GM18858 (cell line): ENCODE measurements around the gene ASCL5.
A peak's percentile ranks its signal among the peaks of the same experiment; 100 is the strongest.
"Not testable (repeated sequence)": the region's sequence is repeated elsewhere in the genome, so short reads cannot be mapped to it uniquely, and the experiment has no call there.

Experiments used
- ATAC-seq: cut with Tn5 transposase; IDR thresholded peaks from one replicate; pipeline ENCODE4 v1.9.1; 2021; ENCODE audit not compliant: unreplicated experiment

Gene ASCL5

GRCh38 chr1:201126832-201127754 lies at the start of gene ASCL5:
TSS of gene ASCL5 (minus strand) at chr1:201127184. CDS start at chr1:201115372, 11,812 bp downstream.
- ATAC-seq = no peak

DNA sequence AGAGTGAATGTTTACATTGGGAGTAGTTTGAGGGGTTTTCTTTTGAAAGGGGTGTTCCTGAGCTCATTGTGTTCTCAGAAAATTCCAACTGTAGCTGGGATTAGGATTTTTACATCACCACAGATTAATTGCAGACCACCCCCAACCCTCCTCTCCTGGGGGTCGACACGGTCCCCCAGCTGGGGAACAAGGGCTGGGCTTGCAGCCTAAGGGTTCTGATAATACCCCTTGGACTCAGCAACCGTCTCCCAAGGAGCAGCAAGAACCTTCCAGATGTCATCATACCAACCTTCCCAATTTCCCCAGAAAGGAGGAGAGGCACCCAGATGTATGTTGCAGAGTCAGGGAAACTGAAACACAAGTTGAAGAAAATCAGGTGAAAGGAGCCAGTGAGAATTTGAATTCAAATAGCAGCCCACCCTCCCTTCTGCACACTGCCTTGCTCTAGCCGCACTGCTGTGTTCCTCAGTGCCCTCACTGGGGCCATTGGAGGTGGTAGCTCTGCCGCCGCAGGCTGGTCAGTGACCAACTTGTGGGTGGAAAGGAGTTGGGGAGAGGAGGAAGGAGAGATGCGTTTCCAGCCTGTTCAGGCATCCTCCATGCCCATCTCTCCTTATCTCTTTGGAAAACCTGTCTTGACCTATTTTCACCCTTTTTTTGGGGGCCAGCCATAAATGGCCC lies 49.0 kb upstream of the ASCL5 start:
- no peak for ATAC-seq

DNA sequence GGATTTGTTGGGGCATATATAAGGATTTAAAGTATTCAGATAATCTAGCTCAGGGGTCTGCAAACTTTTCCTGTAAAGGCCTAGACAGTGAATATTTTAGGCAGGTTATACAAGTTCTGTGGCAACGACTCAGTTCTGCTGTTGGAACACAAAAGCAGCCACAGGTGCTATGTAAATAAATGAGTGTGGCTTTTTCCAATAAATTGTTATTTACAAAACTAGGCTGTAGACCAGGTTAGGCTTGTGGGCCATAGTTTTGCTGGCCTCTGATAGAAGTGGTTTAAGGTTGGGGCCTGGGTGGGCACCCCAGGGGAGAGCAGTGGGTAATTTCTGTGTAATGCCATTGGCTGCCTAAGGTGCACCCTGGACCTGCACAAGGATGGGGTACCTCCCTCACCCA lies 46.8 kb upstream of the ASCL5 start:
- ATAC-seq = no peak

DNA sequence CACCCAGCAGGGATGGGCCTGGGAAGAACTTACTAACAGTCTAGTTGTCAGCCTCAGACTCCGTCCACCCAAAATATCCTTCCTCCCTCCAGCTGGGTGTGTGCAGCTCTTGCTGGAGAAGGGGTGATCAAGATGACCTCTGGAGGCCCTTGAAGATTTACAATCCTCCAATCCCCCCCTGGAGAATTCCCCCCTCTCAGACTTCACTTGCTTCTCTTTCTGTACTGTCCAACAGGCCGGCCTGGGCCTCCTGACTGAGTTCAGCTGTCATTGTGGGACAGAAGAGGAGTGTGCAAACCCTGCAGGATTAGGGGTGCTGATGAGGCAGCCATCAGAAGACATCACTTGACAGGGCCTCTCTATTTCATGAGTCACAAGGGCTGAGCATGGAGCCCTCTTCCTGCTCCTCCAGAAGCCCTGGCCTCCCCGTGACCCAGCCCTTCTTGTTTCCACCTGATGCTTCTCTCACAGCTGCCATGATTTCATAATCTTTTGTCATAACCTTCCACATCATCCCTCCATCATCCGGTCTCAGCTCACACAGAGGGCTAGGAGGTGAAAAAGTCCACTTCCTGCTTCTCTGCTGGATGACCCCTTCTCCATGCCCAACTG lies 46.1 kb upstream of the ASCL5 start:
- no peak for ATAC-seq

DNA sequence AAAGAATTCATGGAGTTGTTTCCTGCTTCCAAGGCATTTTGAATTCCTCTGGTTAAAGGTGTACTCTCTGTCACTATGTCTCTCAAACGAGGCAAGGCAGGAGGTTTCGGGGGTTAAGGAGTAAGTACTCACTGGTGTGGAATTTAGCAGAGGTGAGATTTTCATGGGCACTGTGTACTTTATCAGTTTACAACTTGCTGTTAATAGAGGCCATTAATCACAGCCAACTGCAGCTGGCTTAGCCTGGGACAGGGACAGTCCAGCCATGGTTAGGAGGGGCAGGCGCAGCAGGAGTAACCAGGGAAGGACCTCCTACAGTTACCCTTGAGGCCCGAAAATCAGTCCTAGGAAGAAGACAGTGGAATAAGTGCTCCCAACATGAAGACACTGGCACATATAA lies 45.3 kb upstream of the ASCL5 start:
- no peak for ATAC-seq

DNA sequence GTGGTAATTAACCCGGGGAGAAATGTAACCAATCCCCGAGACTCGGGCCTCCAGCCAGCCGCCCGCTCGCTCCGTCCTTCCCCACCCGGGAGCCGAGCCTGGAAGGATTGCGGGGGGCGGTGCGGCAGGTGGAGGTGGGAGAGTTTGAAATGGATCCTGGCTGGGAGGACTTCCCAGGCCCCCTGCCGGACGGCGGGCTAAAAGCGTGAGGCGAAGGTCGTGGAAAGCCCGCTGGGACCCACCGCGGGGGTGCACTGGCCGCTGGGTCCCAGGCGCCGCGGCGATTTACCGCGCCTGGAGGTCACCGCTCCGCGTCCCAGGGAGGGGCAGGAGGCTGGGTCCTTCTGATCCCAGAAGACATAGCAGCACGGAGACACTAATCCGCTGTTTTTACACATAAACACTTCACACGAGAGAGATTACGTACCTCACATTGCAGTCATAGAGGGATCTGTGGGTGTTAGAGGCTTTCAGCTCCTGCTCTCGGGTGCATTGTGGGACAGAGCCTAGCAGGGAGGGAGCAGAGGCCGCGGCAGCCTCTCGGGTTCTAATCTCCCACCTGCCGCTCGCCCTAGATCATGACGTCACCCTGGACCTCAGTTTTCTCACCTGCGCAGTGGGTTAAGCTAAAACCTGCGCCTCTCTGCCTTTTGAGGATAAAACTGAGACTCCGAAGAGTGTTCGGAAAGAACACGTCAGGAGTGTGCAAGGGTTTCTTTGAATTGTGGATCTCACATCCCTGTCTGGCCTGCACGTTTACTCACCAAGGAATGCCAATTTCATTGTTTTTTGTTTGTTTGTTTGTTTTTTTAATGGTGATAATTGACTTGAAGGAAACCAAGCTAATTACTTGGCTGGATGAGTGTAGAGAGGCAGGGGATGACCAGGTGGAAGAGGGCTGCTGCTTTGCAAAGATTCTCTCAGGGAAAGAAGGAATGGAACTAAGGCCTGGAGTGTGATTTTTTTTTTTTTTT lies 44.4 kb upstream of the ASCL5 start:
- peak; percentile 35 for ATAC-seq

- ATAC-seq = peak; percentile 76
Observed at GRCh38 chr1:201170533-201171062, 43.6 kb upstream of the ASCL5 start.

GRCh38 chr1:201169971-201170532 lies 43.1 kb upstream of the ASCL5 start:
- ATAC-seq = no peak

DNA sequence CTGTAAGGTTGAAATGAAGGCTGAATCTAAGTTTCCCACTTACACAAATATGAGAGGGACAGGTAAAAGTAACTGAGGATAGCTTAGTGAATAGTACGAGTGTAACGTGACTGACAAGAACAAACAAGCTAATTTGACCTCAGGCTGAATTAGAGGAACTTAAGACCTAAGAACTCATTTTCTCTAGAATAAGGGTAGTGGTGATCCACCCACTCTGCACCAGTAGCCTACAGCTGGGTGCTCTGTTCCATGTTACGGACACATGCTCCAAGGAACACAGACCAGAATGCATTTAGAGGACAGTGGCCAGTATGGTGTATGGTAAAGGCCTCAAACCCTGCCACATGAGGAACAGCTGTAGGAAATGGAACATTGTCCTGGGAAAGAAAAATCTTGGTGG lies 42.2 kb upstream of the ASCL5 start:
- no peak for ATAC-seq

DNA sequence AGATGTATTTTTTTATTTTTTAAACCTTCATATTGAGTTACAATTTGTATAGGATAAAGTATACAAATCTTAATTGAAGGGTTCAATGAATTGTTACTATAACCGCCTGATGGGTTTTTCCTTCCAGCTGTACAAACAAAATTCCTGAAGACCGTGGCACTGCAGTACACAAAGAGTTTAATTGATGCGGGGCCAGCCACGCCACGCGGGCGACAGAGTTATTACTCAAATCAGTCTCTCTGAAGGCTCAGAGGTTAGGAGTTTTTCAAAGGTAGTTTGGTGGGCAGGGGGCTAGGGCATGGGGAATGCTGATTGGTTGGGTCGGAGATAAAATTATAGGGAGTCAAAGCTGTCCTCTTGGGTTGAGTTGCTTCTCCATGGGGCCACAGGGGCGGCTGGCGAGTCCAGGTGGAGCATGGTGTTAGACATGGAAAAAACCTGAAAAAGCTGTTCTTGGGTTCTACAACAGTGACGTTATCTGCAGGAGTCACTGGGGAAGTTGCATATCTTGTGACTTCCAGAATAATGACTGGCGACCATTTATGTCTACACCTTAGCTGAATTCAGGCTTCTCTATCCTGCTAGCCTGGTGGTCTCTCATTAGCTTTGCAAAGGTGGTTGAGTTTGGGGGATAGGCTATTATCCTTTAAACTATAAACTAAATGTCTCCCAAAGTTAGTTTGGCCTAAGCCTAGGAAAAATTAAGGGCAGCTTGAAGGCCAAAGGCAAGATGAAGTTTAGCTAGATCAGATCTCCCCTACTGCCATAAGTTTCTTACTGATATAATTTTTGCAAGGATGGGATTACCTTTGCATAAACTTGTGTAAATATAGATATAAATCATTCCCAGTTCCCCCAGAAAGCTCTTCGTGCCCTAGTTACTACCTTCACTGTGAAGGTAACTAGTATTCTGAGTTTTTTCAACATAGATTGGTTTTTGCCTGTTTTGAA lies 40.3 kb upstream of the ASCL5 start:
- ATAC-seq = no peak

GRCh38 chr1:201164645-201165044 lies 37.7 kb upstream of the ASCL5 start:
- ATAC-seq = no peak

DNA sequence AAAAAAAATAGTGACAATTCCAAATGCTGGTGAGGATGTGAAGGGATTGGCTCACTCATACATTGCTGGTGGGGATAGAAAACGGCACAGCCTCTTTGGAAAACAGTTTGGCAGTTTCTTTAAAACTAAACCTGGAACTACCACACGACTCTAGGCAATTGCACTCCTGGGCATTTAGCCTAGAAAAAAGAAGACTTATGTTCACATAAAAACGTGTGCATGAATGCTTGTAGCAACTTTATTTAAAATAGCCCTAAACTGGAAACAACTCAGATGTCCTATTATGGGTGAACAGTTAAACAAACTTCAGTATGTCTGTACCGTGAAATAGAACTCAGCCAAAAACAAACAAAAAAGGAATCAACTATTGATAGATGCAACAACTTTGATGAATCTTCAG lies 36.7 kb upstream of the ASCL5 start:
- no peak for ATAC-seq

- not testable (repeated sequence) for ATAC-seq
Observed at GRCh38 chr1:201163036-201163435, 36.1 kb upstream of the ASCL5 start.

DNA sequence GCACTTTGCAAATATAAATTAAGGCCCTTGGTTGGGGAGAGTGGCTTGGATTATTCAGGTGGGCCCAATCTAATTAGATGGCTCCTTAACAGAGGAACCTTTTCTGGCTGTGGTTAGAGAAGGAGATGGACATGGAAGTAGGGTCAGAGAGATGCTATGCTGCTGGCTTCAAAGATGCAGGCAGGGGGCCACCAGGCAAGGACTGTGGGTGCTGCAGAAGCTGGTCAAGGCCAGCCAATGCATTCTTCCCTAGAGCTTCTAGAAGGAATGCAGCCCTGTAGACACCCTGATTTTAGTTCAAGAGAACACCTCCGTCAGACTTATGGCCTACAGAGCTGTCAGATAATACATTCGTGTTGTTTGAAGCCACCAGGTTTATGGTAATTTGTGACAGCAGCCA lies 31.0 kb upstream of the ASCL5 start:
- ATAC-seq = no peak

DNA sequence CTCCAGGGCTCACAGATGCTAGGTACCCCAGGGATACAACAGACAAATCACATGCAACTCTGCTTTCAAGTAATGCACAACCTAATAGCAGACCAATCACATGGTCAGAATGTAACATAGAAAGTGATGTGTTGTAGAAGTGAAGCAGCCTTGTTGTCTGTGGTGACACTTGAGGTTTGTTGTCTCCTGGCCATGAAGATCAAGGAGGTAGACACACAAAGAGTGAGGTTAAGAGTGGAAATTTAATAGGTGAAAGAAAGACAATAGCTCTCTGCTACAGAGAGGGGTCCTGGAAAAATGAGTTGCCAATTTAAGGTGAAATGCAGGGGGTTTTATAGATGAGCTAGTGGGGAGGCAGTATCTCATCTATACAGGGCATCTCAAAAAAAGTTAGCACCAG lies 29.8 kb upstream of the ASCL5 start:
- ATAC-seq = no peak

DNA sequence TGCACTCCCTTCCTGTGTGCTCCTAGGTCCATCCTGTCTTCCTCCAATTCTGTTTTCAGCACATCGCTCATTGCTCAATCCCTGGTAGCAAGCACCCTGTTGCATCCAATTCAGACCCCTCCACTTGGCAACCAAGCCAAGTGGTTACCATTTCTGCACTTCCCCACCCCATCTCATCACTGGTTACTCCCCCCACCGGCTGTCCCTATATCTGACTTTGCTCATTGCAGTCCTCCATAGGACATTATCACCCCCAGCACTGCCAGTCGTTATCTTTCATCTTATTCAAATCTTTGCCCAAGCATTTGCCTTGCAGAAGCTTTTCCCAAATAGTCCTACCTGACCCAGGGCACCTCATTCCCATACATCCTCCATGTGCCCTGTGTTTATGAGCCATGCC lies 29.4 kb upstream of the ASCL5 start:
- no peak for ATAC-seq

DNA sequence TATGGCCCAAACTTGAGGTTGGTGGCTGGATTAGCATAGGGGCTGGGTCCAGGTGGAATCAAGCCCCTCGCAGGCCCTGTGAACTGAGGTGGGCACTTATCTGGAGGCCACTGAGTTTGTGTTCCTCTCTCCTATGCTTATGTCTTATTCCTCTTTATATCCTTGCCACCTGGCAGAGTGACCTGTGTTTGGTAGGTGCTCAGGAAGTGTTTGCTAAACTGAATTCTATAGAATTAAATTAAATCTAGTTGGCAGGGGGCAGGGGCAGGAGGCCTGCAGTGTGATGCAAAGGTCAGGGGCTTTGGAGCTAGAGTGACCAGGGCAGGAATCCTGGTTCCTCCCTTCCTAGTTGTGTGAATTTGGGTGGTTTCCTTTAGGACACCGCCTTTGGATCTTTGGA lies 28.4 kb upstream of the ASCL5 start:
- no peak for ATAC-seq

- peak; percentile 85 for ATAC-seq
Observed at GRCh38 chr1:201154389-201155165, 27.6 kb upstream of the ASCL5 start, which contains the start of gene TMEM9. TSS of gene TMEM9 (minus strand) at chr1:201154474. CDS start at chr1:201153923, 551 bp downstream.
